SK-N-SH treated with all-trans-retinoic acid at 6 μM for 48 hours (cell line): ENCODE measurements around the gene ANO3.

Experiments
- ATAC-seq: fragments of 200-7000 bp; cut with Tn5 transposase; 3 replicates; pipeline ENCODE4 v1.9.1; 2020; ENCODE audit warnings: mild to moderate bottlenecking, moderate library complexity
- ARNTL ChIP-seq: fragments of 450-650 bp; formaldehyde crosslinking; IDR thresholded peaks from 2 replicates; pipeline ENCODE4 v1.5.0; 2020; ENCODE audit warnings: low read depth, mild to moderate bottlenecking, moderate library complexity, borderline replicate concordance
- CREB5 ChIP-seq: fragments of 250-450 bp; sonication (Bioruptor Pico); IDR thresholded peaks from 2 replicates; pipeline ENCODE4 v1.5.1; 2020; ENCODE audit warnings: low read depth, mild to moderate bottlenecking, moderate library complexity
- CSDC2 ChIP-seq: fragments of 250-450 bp; sonication (Bioruptor Pico); IDR thresholded peaks from 2 replicates; pipeline ENCODE4 v1.5.0; 2020; ENCODE audit warnings: mild to moderate bottlenecking, moderate library complexity
- ESRRG ChIP-seq: fragments of 250-450 bp; sonication (Bioruptor Pico); IDR thresholded peaks from 2 replicates; pipeline ENCODE4 v1.6.1; 2021; ENCODE audit warnings: mild to moderate bottlenecking
- GLIS3 ChIP-seq: fragments of 250-450 bp; sonication (Bioruptor Pico); IDR thresholded peaks from 2 replicates; pipeline ENCODE4 v1.5.0; 2020; ENCODE audit warnings: mild to moderate bottlenecking, moderate library complexity
- OSR1 ChIP-seq: fragments of 250-450 bp; sonication (Bioruptor Pico); IDR thresholded peaks from 2 replicates; pipeline ENCODE4 v1.8.0; 2022; ENCODE audit warnings: moderate library complexity, mild to moderate bottlenecking, inconsistent platforms
- PATZ1 ChIP-seq: fragments of 250-450 bp; sonication (Bioruptor Pico); IDR thresholded peaks from 2 replicates; pipeline ENCODE4 v1.8.0; 2020; ENCODE audit warnings: mild to moderate bottlenecking, moderate library complexity, borderline replicate concordance
- POU6F1 ChIP-seq: fragments of 250-450 bp; sonication (Bioruptor Pico); IDR thresholded peaks from 2 replicates; pipeline ENCODE4 v1.8.0; 2021; ENCODE audit warnings: low read depth, mild to moderate bottlenecking, moderate library complexity, borderline replicate concordance
- PPARA ChIP-seq: fragments of 250-450 bp; sonication (Bioruptor Pico); IDR thresholded peaks from 2 replicates; pipeline ENCODE4 v1.5.0; 2020; ENCODE audit warnings: mild to moderate bottlenecking, borderline replicate concordance
- RARB ChIP-seq: fragments of 250-450 bp; sonication (Bioruptor Pico); IDR thresholded peaks from 2 replicates; pipeline ENCODE4 v1.8.0; 2021; ENCODE audit warnings: mild to moderate bottlenecking, moderate library complexity
- SNAI2 ChIP-seq: fragments of 250-450 bp; sonication (Bioruptor Pico); IDR thresholded peaks from 2 replicates; pipeline ENCODE4 v1.5.0; 2020; ENCODE audit warnings: mild to moderate bottlenecking, moderate library complexity
- TCF4 ChIP-seq: fragments of 250-450 bp; sonication (Bioruptor Pico); IDR thresholded peaks from 2 replicates; pipeline ENCODE4 v1.8.0; 2021; ENCODE audit warnings: mild to moderate bottlenecking, moderate library complexity, borderline replicate concordance
- TOX ChIP-seq: fragments of 250-450 bp; sonication (Bioruptor Pico); IDR thresholded peaks from 2 replicates; pipeline ENCODE4 v1.8.0; 2021; ENCODE audit warnings: mild to moderate bottlenecking, moderate library complexity, borderline replicate concordance
- TSHZ2 ChIP-seq: fragments of 250-450 bp; sonication (Bioruptor Pico); IDR thresholded peaks from 2 replicates; pipeline ENCODE4 v1.5.0; 2020; ENCODE audit warnings: mild to moderate bottlenecking, moderate library complexity
- ZC3H10 ChIP-seq: fragments of 250-450 bp; sonication (Bioruptor Pico); IDR thresholded peaks from 2 replicates; pipeline ENCODE4 v1.5.1; 2021; ENCODE audit warnings: mild to moderate bottlenecking, moderate library complexity
- ZFP3 ChIP-seq: fragments of 250-450 bp; sonication (Bioruptor Pico); IDR thresholded peaks from 2 replicates; pipeline ENCODE4 v1.5.0; 2020; ENCODE audit warnings: mild to moderate bottlenecking, moderate library complexity
- ZFP30 ChIP-seq: fragments of 450-650 bp; formaldehyde crosslinking; IDR thresholded peaks from 2 replicates; pipeline ENCODE4 v1.5.0; 2022; ENCODE audit warnings: mild to moderate bottlenecking, moderate library complexity
- ZNF565 ChIP-seq: fragments of 450-650 bp; formaldehyde crosslinking; conservative IDR thresholded peaks from 2 replicates; pipeline ENCODE4 v1.5.0; 2020; ENCODE audit warnings: low read depth, mild to moderate bottlenecking, moderate library complexity
- ZNF70 ChIP-seq: fragments of 450-650 bp; formaldehyde crosslinking; IDR thresholded peaks from 2 replicates; pipeline ENCODE4 v1.5.0; 2020; ENCODE audit warnings: mild to moderate bottlenecking, moderate library complexity
- ZNF8 ChIP-seq: fragments of 450-650 bp; formaldehyde crosslinking; IDR thresholded peaks from 2 replicates; pipeline ENCODE4 v1.5.0; 2020; ENCODE audit warnings: mild to moderate bottlenecking, moderate library complexity

ANO3 gene

GRCh38 chr11:26675233-26675928 is 343.5 kb downstream of the ANO3 start (continued):
- TF ChIP-seq POU6F1 (no peak), ZNF70 (CRISPR knock-in tag) (no peak), TOX (CRISPR knock-in tag) (no peak), ZFP3 (no peak), OSR1 (CRISPR knock-in tag) (no peak), ZNF565 (no peak), ZC3H10 (CRISPR knock-in tag) (no peak)

- TF ChIP-seq ZFP3 (no peak), TSHZ2 (CRISPR knock-in tag) (no peak), ARNTL (CRISPR knock-in tag) (no peak), POU6F1 (no peak), ESRRG (no peak), SNAI2 (CRISPR knock-in tag) (no peak), GLIS3 (no peak), ZNF70 (CRISPR knock-in tag) (no peak), PATZ1 (CRISPR knock-in tag) (no peak), PPARA (CRISPR knock-in tag) (no peak), CREB5 (CRISPR knock-in tag) (no peak), TOX (CRISPR knock-in tag) (no peak), ZFP30 (no peak), RARB (no peak), ZC3H10 (CRISPR knock-in tag) (no peak), ZNF8 (CRISPR knock-in tag) (no peak), TCF4 (CRISPR knock-in tag) (no peak)
- ATAC-seq: no peak
Measured at GRCh38 chr11:26676641-26677040, 344.7 kb downstream of the ANO3 start.

- ATAC-seq: no peak
- no peak for TF ChIP-seq GLIS3
- no peak for TF ChIP-seq CSDC2 (CRISPR knock-in tag)
- no peak for TF ChIP-seq SNAI2 (CRISPR knock-in tag)
- TF ChIP-seq ESRRG: no peak
- TF ChIP-seq, all 23 proteins: peak for 0
Measured at GRCh38 chr11:26677566-26677965, 345.6 kb downstream of the ANO3 start.

- TF ChIP-seq ZC3H10 (CRISPR knock-in tag) (no peak), TSHZ2 (CRISPR knock-in tag) (no peak), ZFP30 (no peak), TOX (CRISPR knock-in tag) (no peak), OSR1 (CRISPR knock-in tag) (no peak), SNAI2 (CRISPR knock-in tag) (no peak), ZNF70 (CRISPR knock-in tag) (no peak), CREB5 (CRISPR knock-in tag) (no peak)
- no peak for ATAC-seq
Measured at GRCh38 chr11:26687351-26687750, 355.4 kb downstream of the ANO3 start.
